ENCODE measurements around the gene SCLY.

Gene SCLY

DNA sequence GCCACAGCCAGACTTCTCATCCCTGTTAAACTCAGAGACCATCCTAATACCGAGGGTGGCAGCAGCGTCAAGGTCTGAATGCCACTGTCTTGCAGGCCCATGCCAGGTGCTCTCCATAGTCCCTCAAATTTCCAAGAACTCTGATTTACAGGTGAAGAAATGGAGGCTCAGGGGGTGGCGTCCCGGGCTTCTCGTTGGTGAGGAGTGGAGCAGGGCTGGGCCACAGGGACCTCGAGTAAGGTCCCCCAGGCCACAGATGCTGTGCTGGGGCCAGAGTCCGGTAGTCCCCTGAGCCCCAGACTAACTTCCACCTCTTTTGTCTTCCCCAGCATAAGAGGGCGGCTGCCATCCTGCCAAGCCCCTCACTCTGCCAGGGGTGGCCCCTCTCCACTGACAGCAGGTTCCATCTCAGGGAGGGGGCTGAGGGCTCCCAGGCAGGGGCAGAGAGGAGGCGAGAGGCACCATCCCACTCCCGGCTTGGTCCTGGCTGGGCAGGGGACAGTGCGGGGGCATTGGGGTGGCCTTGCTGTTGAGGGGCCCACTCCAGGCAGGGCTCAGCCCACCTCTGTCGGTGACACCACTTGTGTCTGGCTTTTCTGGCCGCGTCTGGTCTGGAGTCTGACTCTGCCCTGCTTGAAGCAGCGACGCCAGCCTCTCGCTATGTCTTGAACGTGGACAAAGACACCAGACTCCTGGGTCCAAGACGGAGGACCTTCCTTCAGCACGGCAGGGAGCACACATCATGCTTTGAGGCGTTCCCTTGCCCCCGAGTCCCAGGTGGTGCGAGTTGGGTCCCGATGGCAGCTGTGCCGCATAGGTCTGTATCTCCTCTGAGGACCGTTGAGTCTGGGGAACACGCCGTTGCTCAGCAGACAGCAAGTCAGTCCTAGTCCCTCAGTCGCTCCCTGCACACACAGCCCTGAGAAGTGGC is 61.8 kb downstream of the SCLY start:
- no peak overlapping the region for H3K27ac Mint-ChIP-seq

GRCh38 chr2:238123218-238123971 is 62.6 kb downstream of the SCLY start:
- peaks cover 13% of the 10 kb centered on the region for H3K4me1 Mint-ChIP-seq
- no peak overlapping the region for H3K4me3 Mint-ChIP-seq
- H3K36me3 Mint-ChIP-seq = peaks cover 3% of the 10 kb centered on the region
- no peaks in the 10 kb centered on the region for H3K9me3 Mint-ChIP-seq
- no peak for DNase-seq (ENCODE audit: low spot score in 2 of 2)
- H3K27ac Mint-ChIP-seq = no peak overlapping the region
- ATAC-seq (ENCODE audit: low read depth) = no peak
- no peaks in the 10 kb centered on the region for H3K27me3 Mint-ChIP-seq

More for the DNA sequence above, 61.8 kb downstream of the SCLY start:
- Mint-ChIP-seq H3K36me3 (peaks cover 6% of the 10 kb centered on the region), H3K4me1 (peaks cover 19% of the 10 kb centered on the region), H3K9me3 (no peaks in the 10 kb centered on the region), H3K4me3 (no peak overlapping the region), H3K27me3 (peaks cover 6% of the 10 kb centered on the region)
- no peak for DNase-seq (ENCODE audit: low spot score in 2 of 2)
- no peak for ATAC-seq (ENCODE audit: low read depth)

DNA sequence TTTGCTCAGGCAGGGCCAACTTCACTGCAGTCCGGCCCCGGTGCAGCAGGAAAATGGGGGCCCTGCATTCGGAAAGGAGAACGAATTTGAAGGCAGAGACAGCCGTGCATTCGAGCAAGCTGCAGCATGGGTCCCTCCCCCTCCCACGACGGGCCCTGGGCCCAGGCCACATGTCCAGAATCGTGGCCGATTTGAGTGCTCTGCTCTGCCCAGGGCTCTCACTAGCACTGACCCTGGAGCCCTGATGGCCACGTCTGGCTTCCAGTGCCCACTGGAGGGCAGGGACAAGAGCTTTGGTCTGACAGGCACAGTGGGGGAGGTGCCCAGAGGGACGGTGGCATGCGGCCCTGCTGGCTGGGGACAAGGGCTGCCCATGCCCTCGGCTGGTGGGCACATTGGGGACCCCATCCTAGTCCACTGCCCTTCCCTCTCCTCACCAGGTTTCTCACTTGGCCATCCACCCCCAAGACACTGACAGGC is 63.2 kb downstream of the SCLY start:
- DNase-seq (ENCODE audit: low spot score in 2 of 2) (no peak), ATAC-seq (ENCODE audit: low read depth) (no peak)
- Mint-ChIP-seq H3K36me3 (no peaks in the 10 kb centered on the region), H3K4me3 (no peak overlapping the region), H3K27me3 (no peaks in the 10 kb centered on the region), H3K9me3 (no peaks in the 10 kb centered on the region), H3K27ac (no peak overlapping the region), H3K4me1 (peaks cover 8% of the 10 kb centered on the region)

DNA sequence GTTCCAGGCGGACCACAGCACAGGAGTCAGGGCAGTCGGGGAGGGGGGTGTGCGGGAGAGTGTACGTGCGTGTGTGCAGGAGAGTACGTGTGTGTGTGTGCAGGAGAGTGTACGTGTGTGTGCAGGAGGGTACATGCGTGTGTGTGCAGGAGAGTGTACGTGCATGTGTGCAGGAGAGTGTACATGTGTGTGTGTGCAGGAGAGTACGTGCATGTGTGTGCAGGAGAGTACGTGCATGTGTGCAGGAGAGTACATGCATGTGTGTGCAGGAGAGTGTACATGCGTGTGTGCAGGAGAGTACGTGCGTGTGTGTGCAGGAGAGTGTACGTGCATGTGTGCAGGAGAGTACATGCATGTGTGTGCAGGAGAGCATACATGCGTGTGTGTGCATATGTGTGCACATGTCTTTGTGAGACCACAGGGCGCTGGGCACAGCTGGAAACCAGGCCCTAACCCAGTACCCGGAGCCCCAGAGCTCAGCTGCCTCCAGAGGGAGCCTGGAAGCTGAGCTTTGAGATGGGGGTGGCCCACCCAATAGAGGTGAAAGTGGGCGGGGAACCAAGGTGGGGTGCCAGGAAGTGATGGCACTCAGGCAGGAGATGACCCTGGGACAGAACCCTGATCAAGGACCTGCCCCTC is 63.8 kb downstream of the SCLY start:
- Mint-ChIP-seq H3K9me3 (no peaks in the 10 kb centered on the region), H3K4me1 (peaks cover 2% of the 10 kb centered on the region), H3K36me3 (no peaks in the 10 kb centered on the region), H3K27me3 (no peaks in the 10 kb centered on the region), H3K27ac (no peak overlapping the region), H3K4me3 (no peak overlapping the region)
- DNase-seq (ENCODE audit: low spot score in 2 of 2) (no peak), ATAC-seq (ENCODE audit: low read depth) (no peak)

DNA sequence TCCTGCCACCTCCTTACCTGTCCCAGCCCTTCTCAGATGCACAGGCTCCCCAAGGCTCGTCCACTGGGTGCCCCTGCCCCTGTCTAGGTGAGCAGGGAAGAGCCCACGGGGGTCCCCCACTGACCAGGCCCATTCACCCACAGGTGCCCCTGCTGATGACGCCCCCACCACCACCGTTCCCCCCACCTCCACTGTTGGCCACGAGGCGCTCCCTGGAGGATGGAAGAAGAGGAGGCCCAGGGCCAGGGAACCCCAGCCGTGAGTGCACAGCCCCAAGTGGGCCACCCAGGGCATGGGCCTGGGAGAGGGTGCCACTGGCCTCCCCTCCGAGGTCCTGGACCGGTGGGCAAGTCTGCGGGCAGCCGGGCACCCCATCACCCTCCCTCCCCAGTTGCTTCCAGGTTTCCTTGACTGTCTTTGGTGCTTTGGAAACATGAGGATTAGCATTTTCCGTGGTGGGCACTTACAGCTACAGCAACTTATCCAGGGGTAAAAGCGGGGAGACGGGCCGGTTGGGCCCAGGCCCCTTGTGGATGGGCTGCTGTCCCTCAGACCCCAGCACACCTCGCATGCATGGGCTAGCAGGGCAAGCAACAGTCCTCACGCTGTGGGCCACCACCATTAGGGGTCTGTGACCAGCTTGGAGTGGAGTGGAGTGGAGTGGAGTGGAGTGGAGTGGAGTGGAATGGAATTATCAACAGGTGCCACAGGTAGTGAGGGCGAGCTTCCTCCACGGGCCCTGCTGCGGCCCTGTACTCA is 64.5 kb downstream of the SCLY start:
- no peak for DNase-seq (ENCODE audit: low spot score in 2 of 2)
- Mint-ChIP-seq H3K4me3 (no peak overlapping the region), H3K36me3 (no peaks in the 10 kb centered on the region), H3K9me3 (no peaks in the 10 kb centered on the region), H3K27me3 (no peaks in the 10 kb centered on the region), H3K27ac (no peak overlapping the region), H3K4me1 (no peaks in the 10 kb centered on the region)
- ATAC-seq (ENCODE audit: low read depth) = no peak

DNA sequence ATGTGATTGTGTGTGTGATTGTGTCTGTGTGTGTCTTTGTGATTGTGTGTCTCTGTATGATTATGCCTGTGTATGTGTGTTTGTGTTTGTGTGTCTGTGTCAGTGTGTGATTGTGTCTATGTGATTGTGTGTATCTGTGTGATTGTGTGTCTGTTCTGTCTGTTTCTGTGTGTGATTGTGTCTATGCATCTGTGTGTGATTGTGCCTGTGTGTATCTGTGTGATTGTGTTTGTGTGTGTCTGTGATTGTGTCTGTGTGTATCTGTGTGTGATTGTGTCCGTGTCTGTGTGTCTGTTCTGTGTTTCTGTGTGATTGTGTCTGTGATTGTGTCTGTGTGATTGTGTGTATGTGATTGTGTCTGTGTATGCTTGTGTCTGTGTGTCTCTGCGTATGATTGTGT is 65.5 kb downstream of the SCLY start:
- Mint-ChIP-seq H3K4me3 (no peak overlapping the region), H3K27me3 (no peaks in the 10 kb centered on the region), H3K9me3 (no peaks in the 10 kb centered on the region), H3K27ac (no peak overlapping the region), H3K4me1 (no peaks in the 10 kb centered on the region), H3K36me3 (no peaks in the 10 kb centered on the region)
- no peak for ATAC-seq (ENCODE audit: low read depth)
- no peak for DNase-seq (ENCODE audit: low spot score in 2 of 2)

DNA sequence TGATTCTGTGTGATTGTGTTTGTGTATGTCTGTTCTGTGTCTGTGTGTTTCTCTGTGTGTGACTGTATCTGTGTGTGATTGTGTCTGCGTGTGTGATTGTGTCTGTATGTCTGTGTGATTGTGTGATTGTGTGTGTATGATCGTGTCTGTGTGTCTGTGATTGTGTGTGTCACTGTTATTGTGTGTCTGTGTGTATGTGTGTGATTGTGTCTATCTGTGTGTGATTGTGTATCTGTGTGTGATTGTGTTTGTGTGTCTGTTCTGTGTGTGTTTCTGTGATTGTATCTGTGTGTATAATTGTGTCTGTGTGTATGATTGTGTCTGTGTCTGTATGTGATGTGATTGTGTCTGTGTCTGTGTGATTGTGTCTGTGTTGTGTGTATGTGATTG is 66.0 kb downstream of the SCLY start:
- H3K4me1 Mint-ChIP-seq = no peaks in the 10 kb centered on the region
- no peaks in the 10 kb centered on the region for H3K27me3 Mint-ChIP-seq
- no peak for DNase-seq (ENCODE audit: low spot score in 2 of 2)
- ATAC-seq (ENCODE audit: low read depth) = no peak
- no peak overlapping the region for H3K27ac Mint-ChIP-seq
- H3K4me3 Mint-ChIP-seq = no peak overlapping the region
- H3K36me3 Mint-ChIP-seq = no peaks in the 10 kb centered on the region
- no peaks in the 10 kb centered on the region for H3K9me3 Mint-ChIP-seq

- Mint-ChIP-seq H3K4me1 (no peaks in the 10 kb centered on the region), H3K27me3 (no peaks in the 10 kb centered on the region), H3K36me3 (no peaks in the 10 kb centered on the region), H3K27ac (no peak overlapping the region), H3K9me3 (no peaks in the 10 kb centered on the region), H3K4me3 (no peak overlapping the region)
- ATAC-seq (ENCODE audit: low read depth) = peak; percentile 59
- no peak for DNase-seq (ENCODE audit: low spot score in 2 of 2)
Observed at GRCh38 chr2:238127165-238128060, 66.6 kb downstream of the SCLY start.

DNA sequence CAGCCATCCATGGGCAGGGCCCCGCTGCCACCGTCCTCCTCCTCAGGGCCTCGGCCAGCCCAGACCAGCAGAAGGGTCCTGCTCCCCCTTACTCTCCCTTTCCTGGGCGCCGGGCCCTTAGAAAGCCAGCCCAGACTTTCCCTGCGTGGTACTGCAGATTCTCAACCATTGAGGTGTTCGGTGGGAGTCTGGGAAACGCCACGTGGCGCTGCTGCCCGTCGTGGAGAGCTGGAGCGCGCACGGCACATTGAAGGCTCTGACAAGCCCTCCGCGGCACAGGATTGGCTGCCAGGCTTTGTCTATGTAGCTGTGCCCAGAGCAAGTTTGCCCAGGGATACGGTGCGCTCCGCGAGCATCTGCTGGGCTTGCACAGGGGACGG is 67.2 kb downstream of the SCLY start:
- H3K4me1 Mint-ChIP-seq = no peaks in the 10 kb centered on the region
- no peak for ATAC-seq (ENCODE audit: low read depth)
- no peaks in the 10 kb centered on the region for H3K27me3 Mint-ChIP-seq
- H3K4me3 Mint-ChIP-seq = no peak overlapping the region
- DNase-seq (ENCODE audit: low spot score in 2 of 2) = no peak
- H3K27ac Mint-ChIP-seq = no peak overlapping the region
- no peaks in the 10 kb centered on the region for H3K9me3 Mint-ChIP-seq
- no peaks in the 10 kb centered on the region for H3K36me3 Mint-ChIP-seq

GRCh38 chr2:238128534-238129001 is 67.8 kb downstream of the SCLY start:
- no peak overlapping the region for H3K27ac Mint-ChIP-seq
- no peaks in the 10 kb centered on the region for H3K4me1 Mint-ChIP-seq
- H3K9me3 Mint-ChIP-seq = no peaks in the 10 kb centered on the region
- H3K27me3 Mint-ChIP-seq = no peaks in the 10 kb centered on the region
- H3K36me3 Mint-ChIP-seq = no peaks in the 10 kb centered on the region
- DNase-seq (ENCODE audit: low spot score in 2 of 2) (no peak), ATAC-seq (ENCODE audit: low read depth) (no peak)
- H3K4me3 Mint-ChIP-seq = no peak overlapping the region

DNA sequence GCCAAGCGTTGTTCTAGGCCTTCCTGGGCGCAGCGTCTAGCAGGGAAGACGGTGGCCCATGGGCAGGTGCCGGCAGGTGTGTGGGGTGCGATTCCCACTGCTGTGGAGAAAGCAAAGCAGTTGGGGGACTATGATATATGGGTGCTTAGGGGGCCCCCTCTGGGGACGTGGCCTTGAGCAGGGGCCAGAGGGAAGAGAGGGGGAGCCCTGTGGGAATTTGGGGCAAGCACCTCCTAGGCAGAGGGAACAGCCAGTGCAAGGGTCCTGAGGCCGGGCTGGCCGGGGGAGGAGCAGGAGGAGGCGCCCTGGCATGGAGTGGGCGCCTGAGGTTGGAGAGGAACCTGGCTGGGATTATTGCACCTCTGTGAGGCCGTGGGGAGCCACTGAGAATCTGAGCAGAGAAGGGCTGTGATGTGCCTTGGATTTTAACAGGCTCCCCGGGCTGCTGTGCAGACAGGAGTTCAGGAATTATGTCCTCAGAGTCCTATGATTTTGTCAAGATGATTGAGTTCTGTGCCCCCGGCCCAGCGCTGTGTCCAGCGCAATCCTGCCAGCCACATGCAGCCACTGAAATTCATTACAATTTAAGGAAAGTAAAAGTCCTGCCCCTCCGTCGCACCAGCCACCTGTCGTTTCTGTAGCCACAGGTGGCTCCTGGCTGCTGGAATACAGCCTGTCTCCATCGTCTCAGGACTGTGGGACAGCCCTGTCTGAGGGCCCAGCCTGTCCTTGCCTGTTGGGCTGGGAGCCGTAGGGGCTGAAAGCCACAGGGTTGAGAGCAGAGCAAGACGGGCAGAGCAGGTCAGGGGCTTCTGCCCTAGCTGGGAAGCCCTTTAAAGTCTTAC is 68.6 kb downstream of the SCLY start:
- Mint-ChIP-seq H3K27ac (no peak overlapping the region), H3K36me3 (no peaks in the 10 kb centered on the region), H3K4me1 (no peaks in the 10 kb centered on the region), H3K27me3 (no peaks in the 10 kb centered on the region), H3K4me3 (no peak overlapping the region), H3K9me3 (no peaks in the 10 kb centered on the region)
- ATAC-seq (ENCODE audit: low read depth) (no peak), DNase-seq (ENCODE audit: low spot score in 2 of 2) (no peak)

DNA sequence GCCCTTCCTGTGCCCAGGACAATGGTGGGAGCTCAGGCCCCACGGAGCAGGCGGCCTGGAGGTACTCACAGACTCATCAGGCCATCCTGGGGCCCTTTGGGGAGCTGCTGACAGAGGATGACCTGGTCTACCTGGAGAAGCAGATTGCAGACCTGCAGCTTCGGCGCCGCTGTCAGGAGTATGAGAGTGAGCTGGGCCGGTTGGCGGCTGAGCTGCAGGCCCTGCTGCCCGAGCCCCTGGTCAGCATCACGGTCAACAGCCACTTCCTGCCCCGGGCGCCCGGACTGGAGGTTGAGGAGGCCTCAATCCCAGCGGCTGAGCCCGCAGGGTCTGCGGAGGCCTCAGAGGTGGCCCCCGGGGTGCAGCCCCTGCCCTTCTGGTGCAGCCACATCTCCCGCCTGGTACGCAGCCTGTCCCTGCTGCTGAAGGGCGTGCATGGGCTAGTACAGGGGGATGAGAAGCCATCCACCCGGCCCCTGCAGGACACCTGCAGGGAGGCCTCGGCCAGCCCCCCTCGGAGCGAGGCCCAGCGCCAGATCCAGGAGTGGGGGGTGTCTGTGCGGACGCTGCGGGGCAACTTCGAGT is 69.4 kb downstream of the SCLY start:
- H3K36me3 Mint-ChIP-seq = no peaks in the 10 kb centered on the region
- no peaks in the 10 kb centered on the region for H3K27me3 Mint-ChIP-seq
- ATAC-seq (ENCODE audit: low read depth) (no peak), DNase-seq (ENCODE audit: low spot score in 2 of 2) (no peak)
- H3K27ac Mint-ChIP-seq = no peak overlapping the region
- H3K4me3 Mint-ChIP-seq = no peak overlapping the region
- H3K9me3 Mint-ChIP-seq = no peaks in the 10 kb centered on the region
- no peaks in the 10 kb centered on the region for H3K4me1 Mint-ChIP-seq

Measured in memory B cell (primary cell).